Activated T-cell treated with anti-CD3 and anti-CD28 coated beads, Interleukin-2, amount 50 U/mL, for 4 hours (primary cell): Measurements from ENCODE around the gene MEAF6. TPM values are rescaled to one million over a fixed set of nuclear protein-coding genes. Genes with fewer than 3 reads are reported as not detected.
A peak's percentile ranks its signal among the peaks of the same experiment; 100 is the strongest.

ENCODE experiments used
- ATAC-seq, 2 donors: fragments of 200-7000 bp; cut with Tn5 transposase; one replicate each; pipeline ENCODE4 v1.10.0; 2021
- DNase-seq: peaks from one replicate; pipeline ENCODE4 v3.0.0-alpha.2; 2020
- H3K27me3 Mint-ChIP-seq: one replicate; pipeline ENCODE4 v1.8.0; 2021; ENCODE audit warnings: low read depth, mixed read lengths
- H3K36me3 Mint-ChIP-seq: one replicate; pipeline ENCODE4 v1.8.0; 2022; ENCODE audit warnings: mixed read lengths; ENCODE audit not compliant: insufficient read depth
- H3K4me1 Mint-ChIP-seq: one replicate; pipeline ENCODE4 v1.8.0; 2021; ENCODE audit warnings: low read depth, mixed read lengths
- H3K4me3 Mint-ChIP-seq: one replicate; pipeline ENCODE4 v1.8.0; 2021; ENCODE audit warnings: mild to moderate bottlenecking, moderate library complexity, mixed read lengths
- H3K9me3 Mint-ChIP-seq: one replicate; pipeline ENCODE4 v1.8.0; 2021; ENCODE audit warnings: mixed read lengths
- total RNA-seq, 3 donors: library from RNA; stranded (reverse); gene quantifications; one replicate each; pipeline ENCODE4 v1.2.1, GENCODE V29; 2021

Gene MEAF6
- total RNA-seq, 3 donors from 2014 or later: 87.2 to 104 (median 95.6) TPM

- H3K27me3 Mint-ChIP-seq: no peaks in the 10 kb centered on the region
- H3K9me3 Mint-ChIP-seq: no peaks in the 10 kb centered on the region
- ATAC-seq (no peak), DNase-seq (no peak)
- peaks cover 40% of the 10 kb centered on the region for H3K36me3 Mint-ChIP-seq
- H3K4me1 Mint-ChIP-seq: peaks cover 51% of the 10 kb centered on the region
- peak overlapping the region; percentile 97 for H3K4me3 Mint-ChIP-seq
These were observed 38.5 kb downstream of the MEAF6 start for GRCh38 chr1:37476087-37476452.

DNA sequence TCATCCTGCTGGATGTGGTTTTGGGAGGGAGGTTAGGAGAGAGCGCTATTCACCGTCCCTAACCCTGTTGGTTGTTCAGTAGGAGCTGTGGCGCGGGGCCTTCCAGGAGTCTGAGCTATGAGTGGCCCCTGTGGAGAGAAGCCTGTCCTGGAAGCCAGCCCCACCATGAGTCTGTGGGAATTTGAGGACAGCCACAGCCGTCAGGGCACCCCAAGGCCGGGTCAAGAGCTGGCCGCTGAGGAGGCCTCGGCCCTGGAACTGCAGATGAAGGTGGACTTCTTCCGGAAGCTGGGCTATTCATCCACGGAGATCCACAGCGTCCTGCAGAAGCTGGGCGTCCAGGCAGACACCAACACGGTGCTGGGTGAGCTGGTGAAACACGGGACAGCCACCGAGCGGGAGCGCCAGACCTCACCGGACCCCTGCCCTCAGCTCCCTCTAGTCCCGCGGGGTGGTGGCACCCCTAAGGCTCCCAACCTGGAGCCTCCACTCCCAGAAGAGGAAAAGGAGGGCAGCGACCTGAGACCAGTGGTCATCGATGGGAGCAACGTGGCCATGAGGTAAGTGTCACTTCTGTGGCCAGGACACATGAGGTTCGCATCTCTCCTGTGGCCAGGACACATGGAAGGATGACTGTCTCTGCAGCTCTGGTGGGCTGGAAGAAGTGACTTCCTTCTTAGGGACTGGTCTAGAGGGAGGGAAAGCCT lies 39.0 kb downstream of the MEAF6 start:
- Mint-ChIP-seq H3K36me3 (peaks cover 40% of the 10 kb centered on the region), H3K4me3 (peak overlapping the region; percentile 97), H3K9me3 (no peaks in the 10 kb centered on the region), H3K27me3 (no peaks in the 10 kb centered on the region), H3K4me1 (peaks cover 46% of the 10 kb centered on the region)
- ATAC-seq: no peak
- DNase-seq: no peak

DNA sequence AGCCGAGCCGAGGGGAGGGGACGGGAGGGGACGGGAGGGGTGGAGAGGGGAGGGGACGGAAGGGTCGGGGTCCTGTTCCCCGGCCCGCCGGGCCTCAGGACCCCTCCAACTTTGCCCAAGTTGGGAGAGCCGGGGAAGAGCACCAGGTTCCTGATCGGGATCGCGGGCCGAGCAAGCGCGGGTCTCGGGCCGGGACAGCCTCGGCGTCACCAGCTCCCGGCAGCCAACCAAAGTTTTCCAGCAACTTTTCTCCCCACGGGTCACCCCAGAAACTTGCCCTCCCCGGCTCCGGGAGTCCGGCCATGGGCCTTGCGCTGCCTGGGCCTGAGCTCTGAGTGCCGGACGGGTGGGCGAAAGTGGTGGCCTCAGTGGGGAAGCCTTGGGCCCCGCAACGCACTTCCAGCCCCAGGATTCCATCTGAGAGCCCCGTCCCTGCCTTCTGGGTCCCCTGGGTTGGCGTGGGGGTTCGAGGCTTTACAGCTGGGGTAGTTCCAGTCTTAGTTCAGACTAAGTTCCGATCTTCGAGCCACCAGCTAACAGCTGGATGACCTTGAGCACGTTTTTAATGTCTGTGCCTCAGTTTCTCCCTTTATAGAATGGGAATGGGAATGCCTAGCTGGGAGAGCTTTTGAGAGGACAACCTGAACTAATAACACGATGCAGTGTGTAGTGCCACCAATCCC lies 39.7 kb downstream of the MEAF6 start:
- no peak for DNase-seq
- peaks cover 44% of the 10 kb centered on the region for H3K4me1 Mint-ChIP-seq
- H3K27me3 Mint-ChIP-seq: no peaks in the 10 kb centered on the region
- no peak for ATAC-seq
- peaks cover 40% of the 10 kb centered on the region for H3K36me3 Mint-ChIP-seq
- no peaks in the 10 kb centered on the region for H3K9me3 Mint-ChIP-seq
- H3K4me3 Mint-ChIP-seq: peak overlapping the region; percentile 97

GRCh38 chr1:37474046-37474696 lies 40.4 kb downstream of the MEAF6 start, which contains the start of gene ZC3H12A:
TSS of gene ZC3H12A (plus strand) at chr1:37474580. CDS start at chr1:37475497, 917 bp downstream.
- Mint-ChIP-seq H3K27me3 (no peaks in the 10 kb centered on the region), H3K4me3 (peak within 1 kb of the TSS; percentile 97), H3K36me3 (peaks cover 35% of the 10 kb centered on the region), H3K9me3 (no peaks in the 10 kb centered on the region), H3K4me1 (peaks cover 46% of the 10 kb centered on the region)
- DNase-seq (peak; percentile 94), ATAC-seq (peak; percentile 61 to 64)

DNA sequence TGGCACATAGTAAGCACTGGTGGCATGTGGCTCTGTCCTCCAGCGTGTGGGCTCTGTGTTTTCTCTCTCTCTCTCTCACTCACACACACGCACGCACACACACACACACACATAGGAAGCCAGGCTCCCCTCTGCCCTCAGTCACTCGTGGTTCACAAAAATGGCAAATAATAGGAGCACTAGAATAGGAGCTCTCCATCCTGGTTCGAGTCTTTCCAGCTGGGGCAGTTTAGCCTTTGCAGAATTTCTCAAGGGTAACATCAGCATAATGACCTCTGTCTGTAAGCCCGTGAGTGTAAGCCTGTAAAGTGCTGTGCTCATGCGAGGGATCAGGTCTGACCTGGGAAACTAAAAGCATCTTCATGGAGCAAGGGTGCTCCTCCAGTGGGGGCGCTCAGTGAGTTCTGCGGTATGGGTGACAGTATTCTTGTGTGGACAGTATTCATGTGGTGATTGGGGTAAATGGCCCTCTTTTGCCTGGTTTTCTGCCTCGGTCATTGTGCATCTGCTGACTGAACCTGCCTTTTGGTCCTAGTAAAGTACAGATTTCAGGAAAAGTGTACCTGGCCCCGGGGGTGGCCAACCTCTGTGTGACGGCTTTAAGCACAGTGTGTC lies 41.0 kb downstream of the MEAF6 start:
- Mint-ChIP-seq H3K9me3 (no peaks in the 10 kb centered on the region), H3K4me1 (peaks cover 41% of the 10 kb centered on the region), H3K27me3 (no peaks in the 10 kb centered on the region), H3K36me3 (peaks cover 29% of the 10 kb centered on the region), H3K4me3 (peak overlapping the region; percentile 81)
- ATAC-seq (peak in 1 of 2 donors; percentile 8), DNase-seq (no peak)

DNA sequence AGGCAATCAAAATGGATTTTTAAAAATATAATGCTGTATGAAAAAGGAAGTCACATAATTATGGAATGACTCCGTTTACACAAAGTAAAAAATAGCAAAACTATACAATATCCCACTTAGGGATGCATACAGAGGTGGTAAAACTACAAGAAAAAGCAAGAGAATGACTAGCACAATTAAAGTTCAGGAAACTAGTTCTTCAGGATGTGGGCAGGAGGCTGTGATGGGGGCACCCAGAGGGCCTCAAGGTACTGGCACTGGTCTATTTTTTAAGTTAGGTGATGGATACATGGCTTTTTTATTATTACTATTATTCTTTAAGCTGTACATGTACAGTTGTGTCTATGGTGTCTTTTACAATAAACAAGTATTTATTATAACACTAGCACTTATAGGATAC lies 41.6 kb downstream of the MEAF6 start:
- H3K36me3 Mint-ChIP-seq: peaks cover 24% of the 10 kb centered on the region
- peaks cover 38% of the 10 kb centered on the region for H3K4me1 Mint-ChIP-seq
- peak overlapping the region; percentile 81 for H3K4me3 Mint-ChIP-seq
- H3K27me3 Mint-ChIP-seq: no peaks in the 10 kb centered on the region
- no peak for DNase-seq
- H3K9me3 Mint-ChIP-seq: no peaks in the 10 kb centered on the region
- no peak for ATAC-seq

DNA sequence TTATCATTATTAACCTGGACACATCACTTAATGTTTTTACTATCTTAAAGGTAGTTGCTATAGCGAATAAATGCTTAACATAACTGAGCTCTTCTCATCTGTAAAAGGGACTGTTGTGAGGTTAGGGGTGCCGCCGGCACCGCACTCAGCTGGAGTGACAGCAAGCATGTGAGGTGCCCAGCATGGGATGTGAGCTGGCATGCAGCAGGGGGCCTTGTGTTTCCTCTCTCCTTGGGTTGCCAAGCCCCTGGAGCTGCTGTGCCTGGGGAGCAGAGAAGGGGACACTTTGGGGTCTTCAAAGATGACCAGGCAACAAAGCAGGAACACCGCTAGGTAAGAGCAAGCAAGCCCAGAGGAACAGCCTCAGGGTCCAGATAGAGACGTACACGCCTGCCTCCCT lies 42.3 kb downstream of the MEAF6 start:
- H3K36me3 Mint-ChIP-seq: peaks cover 19% of the 10 kb centered on the region
- DNase-seq (no peak), ATAC-seq (no peak)
- H3K4me1 Mint-ChIP-seq: peaks cover 35% of the 10 kb centered on the region
- H3K4me3 Mint-ChIP-seq: peak overlapping the region; percentile 81
- H3K27me3 Mint-ChIP-seq: no peaks in the 10 kb centered on the region
- H3K9me3 Mint-ChIP-seq: no peaks in the 10 kb centered on the region

GRCh38 chr1:37471345-37472231 lies 43.0 kb downstream of the MEAF6 start:
- DNase-seq (no peak), ATAC-seq (no peak)
- Mint-ChIP-seq H3K4me1 (peaks cover 35% of the 10 kb centered on the region), H3K4me3 (no peak overlapping the region), H3K36me3 (peaks cover 13% of the 10 kb centered on the region), H3K9me3 (no peaks in the 10 kb centered on the region), H3K27me3 (no peaks in the 10 kb centered on the region)

DNA sequence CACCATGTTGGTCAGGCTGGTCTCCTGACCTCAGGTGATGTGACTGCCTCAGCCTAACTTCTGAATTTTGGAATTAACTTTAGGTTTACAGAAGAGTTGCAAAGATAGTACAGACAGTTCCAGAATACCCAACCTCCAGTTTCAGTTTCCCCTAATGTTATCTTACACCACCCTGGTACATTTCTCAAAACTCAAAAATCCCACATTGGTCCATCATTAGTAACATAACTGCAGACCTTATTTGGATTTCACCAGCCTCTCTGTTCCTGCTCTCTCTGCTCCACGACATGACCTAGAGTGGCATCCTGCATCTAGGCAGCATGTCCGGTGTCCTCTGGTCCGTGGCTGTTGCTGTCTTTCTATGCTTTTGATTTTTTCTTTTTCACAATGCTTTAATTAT lies 45.2 kb downstream of the MEAF6 start:
- Mint-ChIP-seq H3K9me3 (no peaks in the 10 kb centered on the region), H3K27me3 (no peaks in the 10 kb centered on the region), H3K4me3 (no peak overlapping the region), H3K36me3 (no peaks in the 10 kb centered on the region), H3K4me1 (peaks cover 35% of the 10 kb centered on the region)
- DNase-seq (no peak), ATAC-seq (no peak)

DNA sequence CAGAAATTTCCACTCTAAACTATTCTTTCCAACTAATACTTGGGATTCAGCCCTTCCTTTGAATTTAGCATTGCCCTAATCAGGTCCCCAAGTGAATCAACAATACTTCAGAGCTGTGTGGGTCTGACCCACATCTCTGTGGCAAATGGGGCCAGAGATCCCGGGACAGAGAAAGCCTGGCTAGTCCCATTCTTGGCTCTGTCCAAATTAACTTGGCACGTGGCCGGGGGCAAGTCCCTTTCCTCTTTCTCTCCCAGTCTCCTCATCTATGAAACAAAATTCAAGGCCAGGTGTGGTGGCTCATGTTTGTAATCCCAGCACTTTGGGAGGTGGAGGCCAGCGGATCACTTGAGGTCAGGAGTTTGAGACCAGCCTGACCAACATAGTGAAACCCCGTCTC lies 46.5 kb downstream of the MEAF6 start:
- no peaks in the 10 kb centered on the region for H3K27me3 Mint-ChIP-seq
- ATAC-seq (no peak), DNase-seq (no peak)
- H3K9me3 Mint-ChIP-seq: no peaks in the 10 kb centered on the region
- H3K4me1 Mint-ChIP-seq: peaks cover 26% of the 10 kb centered on the region
- no peak overlapping the region for H3K4me3 Mint-ChIP-seq
- H3K36me3 Mint-ChIP-seq: peaks cover 2% of the 10 kb centered on the region

DNA sequence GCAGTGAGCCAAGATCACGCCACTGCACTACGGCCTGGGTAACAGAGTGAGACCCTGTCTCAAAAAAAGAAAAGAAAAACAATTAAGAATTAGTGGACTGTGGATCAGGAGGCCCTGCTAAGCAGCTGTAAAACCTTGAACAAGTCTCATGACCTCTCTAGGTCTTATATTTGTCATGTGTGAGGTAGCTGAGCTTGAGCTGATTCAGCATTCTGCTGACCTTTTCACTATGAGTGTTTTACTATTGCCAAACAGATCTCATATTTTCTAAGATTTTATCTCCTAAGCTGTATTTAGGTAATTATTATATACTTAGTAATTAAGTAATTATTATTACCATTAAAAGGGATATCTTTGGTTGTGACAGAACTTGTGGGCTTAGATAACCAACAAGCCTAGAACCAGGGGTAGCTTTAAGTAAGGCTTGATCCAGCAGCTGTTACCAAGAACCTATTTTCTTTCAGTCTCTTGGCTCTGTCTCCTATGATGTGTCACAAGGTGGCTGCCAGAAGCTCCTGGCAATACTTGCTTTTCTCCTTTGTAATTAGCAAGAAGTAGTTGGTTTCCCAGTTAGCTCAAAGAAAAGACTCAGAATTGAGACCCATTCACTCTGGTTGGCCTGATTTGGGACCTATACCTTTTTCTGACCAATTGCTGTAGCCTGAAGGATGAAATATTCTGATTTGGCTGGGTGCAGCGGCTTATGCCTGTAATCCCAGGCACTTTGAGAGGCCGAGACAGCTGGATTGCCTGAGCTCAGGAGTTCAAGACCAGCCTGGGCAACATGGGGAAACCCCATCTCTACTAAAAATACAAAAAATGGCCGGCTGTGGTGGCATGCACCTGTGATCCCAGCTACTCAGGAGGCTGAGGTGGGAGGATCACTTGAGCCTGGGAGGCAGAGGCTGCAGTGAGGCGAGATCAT lies 48.7 kb downstream of the MEAF6 start:
- ATAC-seq: no peak
- H3K4me1 Mint-ChIP-seq: peaks cover 8% of the 10 kb centered on the region
- no peaks in the 10 kb centered on the region for H3K9me3 Mint-ChIP-seq
- peaks cover 2% of the 10 kb centered on the region for H3K36me3 Mint-ChIP-seq
- no peak overlapping the region for H3K4me3 Mint-ChIP-seq
- DNase-seq: no peak
- H3K27me3 Mint-ChIP-seq: no peaks in the 10 kb centered on the region

GRCh38 chr1:37464443-37464842 lies 50.1 kb downstream of the MEAF6 start:
- Mint-ChIP-seq H3K9me3 (no peaks in the 10 kb centered on the region), H3K27me3 (no peaks in the 10 kb centered on the region), H3K4me3 (no peak overlapping the region), H3K4me1 (peaks cover 2% of the 10 kb centered on the region), H3K36me3 (peaks cover 2% of the 10 kb centered on the region)
- DNase-seq: no peak
- no peak for ATAC-seq
